Tongue (tissue), 2 donors: ENCODE results near the gene COBL. TPM values are rescaled to one million over a fixed set of nuclear protein-coding genes. Genes with fewer than 3 reads are reported as not detected.
"Not testable (repeated sequence)": the region's sequence is repeated elsewhere in the genome, so short reads cannot be mapped to it uniquely, and the experiment has no call there.

ENCODE experiments used
- DNase-seq: peaks from one replicate; pipeline ENCODE4 v3.0.0-alpha.2; 2015
- total RNA-seq: library from RNA; depleted of rRNA; stranded (reverse); fragments of >200 nt; gene quantifications from one replicate; pipeline ENCODE4 v1.2.3, GENCODE V29; 2014

Gene COBL
- total RNA-seq, 1 donor from 2014 or later: 87.7 TPM

DNA sequence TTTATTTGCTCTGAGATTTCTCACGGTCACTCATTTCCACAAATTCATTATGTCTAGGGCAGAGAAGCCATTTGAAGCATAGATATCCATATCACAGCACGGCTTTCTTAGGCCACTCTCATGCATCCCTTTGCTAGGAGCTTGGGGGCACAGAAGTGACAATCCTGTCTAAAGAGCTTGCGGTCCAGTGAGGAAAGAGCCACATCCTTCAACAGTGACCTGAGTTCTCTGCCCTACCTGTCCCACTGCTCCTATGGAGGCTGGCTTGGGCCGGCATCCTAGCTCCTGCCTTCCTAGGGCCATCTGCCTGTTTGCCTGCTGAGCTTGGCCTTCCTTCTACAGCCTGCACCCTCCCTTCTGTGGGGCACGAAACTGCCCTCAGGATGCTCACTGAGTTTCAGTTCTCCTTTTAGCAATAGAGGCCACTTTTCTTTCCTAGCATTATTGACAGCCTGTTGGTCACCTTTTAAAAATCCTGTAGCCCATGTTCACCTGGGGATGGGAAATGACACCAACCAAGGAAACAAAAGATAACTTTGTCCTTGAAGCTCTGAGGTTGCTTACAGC, 321.8 kb downstream of the COBL start:
- DNase-seq: no peak

DNA sequence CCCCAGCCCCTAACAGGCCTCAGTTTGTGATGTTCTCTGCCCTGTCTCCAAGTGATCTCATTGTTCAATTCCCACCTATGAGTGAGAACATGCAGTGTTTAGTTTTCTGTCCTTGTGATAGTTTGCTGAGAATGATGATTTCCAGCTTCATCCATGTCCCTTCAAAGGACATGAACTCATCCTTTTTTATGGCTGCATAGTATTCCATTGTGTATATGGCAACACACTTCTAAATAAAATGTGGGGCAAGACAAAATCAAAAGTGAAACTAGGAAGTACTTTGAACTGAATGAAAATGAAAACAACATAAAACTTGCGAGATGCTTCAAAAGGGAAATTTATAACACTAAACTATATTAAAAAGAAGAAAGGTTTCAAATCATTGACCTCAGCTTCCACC, 326.4 kb downstream of the COBL start:
- DNase-seq: not testable (repeated sequence)

DNA sequence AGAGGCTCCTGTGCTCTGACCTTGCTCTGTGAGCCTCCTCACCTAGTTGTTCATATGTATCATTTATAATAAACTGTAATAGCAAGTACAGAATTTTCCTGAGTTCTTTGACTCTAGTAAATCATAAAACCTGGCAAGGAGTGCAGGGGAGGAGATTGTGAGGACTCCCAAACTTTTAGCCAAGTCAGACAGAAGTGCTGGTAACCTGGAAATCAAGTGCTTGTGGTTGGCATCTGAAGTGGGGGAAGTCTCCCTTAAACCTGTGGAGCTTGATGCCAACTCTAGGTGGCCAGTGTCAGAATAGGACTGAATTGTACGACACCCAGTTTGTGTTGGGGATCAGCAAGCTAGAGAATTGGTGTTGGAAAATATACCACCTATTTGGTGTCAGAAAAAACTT, 327.6 kb downstream of the COBL start:
- no peak for DNase-seq

DNA sequence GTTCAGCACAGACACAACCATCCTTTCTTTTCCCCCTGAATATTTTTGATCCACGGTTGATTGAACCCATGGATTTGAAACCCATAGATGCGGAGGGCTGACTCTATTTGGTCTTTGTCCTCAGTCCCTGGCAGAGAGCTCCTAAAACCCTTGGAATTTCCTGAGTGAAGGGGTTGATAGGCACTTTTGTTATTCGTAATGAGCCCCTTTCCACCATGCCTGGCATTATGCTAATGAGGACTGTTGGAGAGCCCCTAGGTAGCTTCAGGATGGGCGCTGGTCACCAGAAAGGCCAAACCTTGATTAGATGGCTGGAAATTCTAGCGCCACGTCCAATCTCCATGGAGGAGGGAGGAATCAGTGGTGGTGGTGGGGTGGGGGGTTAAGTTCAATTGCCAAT, 328.1 kb downstream of the COBL start:
- no peak for DNase-seq

DNA sequence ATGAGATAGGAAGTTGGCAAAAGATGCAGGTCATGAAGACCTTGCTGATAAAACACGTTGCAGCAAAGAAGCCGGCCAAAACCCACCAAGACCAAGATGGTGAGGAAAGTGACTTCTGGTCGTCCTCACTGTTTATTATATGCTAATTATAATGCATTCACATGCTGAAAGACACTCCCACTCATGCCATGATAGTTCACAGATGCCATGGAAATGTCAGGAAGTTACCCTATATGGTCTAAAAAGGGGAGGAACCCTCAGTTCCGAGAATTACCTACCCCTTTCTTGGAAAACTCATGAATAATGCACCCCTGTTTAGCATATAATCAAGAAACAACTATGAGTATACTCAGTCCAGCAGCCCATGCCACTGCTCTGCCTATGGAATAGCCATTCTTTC, 331.5 kb downstream of the COBL start:
- DNase-seq: no peak

DNA sequence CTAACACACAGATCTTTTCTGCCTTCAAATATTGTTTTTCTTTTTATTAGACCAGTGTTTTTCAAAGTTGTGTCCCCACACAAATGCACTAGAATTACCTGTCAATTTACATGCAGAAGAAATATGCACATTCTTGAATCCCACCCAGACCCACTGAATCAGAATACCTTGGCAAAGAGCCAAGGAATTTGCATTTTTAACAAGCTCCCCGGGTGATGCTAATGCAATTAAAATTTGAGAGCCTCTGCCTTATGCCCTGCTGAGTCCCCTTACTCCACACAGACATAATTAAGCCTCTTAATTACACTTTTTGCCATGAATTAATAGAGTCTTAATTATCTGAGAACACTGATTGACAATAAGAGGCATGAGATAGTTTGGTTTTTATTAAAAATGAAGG, 332.8 kb downstream of the COBL start:
- DNase-seq: no peak

DNA sequence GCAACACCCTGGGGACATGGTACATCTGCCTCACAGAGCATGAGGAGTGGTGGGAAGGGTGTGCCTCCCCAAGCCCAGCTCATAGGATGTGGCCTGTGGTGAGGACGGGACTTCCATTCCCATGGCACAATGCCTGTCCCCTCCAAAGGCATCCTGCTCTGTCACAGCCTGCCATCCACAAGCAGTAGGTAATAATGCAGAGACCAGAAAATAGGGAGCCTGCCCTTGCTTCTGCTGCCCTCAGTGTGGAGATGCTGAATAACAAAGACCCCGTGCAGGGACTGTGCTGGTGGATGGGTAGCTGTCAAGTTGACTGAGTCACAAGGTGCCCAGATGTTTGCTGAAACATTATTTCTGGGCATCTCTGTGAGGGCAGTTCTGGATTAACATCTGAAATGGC, 334.0 kb downstream of the COBL start:
- DNase-seq: no peak

DNA sequence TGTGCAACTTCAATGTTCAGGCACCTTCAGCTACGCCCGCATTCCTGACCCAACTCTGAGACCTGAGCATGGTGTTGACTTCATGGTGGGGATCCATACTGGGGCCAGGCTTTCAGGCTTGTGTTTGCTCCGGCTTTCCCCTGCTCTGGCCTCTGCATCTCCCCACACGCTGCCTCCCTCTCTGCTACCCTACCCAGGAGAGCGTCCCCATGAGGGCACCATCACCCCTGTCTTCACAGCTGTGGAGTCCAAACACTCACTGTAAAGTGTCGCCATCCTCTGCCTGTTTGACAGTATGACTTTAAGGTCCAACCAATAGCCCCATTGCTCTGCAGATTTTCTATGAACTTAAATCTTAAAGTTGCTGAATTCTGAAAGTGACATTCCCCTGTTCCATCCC, 334.9 kb downstream of the COBL start:
- no peak for DNase-seq

DNA sequence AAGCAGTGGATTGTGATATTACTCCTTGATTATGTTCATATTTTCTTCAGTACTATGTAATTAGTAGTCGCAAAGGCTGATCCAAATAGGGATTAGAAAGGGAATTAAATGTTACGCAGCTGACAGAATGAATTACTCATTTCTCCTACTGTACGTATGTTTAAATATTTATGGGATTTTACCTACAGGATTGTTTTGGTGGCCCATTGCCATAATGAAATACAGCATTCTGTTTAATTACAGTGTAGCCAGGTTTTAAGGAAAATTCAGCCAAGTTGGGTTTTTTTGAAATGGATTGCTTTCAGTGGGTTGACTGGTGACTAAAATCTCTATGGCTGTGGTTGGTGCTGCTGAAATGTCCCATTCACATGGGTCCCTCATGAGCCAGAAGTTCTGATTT, 336.2 kb downstream of the COBL start:
- DNase-seq: peak; percentile 2

DNA sequence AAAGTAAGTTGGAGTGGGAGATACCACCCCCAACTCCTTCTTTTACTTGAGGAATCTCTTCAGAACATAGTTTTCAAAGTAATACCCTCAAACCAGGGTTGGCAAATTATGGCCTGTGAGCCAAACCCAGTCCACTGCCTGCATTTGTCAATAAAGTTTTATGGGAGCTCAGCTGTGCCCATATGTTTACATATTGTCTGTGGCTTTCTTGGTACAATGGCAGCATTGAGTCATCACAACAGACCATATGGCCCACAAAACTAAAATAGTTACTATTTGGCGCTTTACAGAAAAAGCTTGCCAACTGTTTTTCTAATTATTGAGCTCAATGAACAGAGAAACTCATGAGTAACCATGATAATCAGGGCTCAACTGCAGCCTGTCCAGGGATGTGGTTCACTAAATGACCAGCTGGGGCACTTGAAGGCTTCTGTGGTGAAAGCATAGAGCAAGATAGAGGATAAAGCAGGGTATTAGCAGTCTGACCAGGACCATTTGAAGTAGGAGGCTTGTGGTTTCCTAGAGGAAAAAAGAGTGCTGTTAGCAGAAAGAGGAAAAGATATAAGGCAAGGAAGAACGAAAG, 337.9 kb downstream of the COBL start:
- DNase-seq: no peak

DNA sequence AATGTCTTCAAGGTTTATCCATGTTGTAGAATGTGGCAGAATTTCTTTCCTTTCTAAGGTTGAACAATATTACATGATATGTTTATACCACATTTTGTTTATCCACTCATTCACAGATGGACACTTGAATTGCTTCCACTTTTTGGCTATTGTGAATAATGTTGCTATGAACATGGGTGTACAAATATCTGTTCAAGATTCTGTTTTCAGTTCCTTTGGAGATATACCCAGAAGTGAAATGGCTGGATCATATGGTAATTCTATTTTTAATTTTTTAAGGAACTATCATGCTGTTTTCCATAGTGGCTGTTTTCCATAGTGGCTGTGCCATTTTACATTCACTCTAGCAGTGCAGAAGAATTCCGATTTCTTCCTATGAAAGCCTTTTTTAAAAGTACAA, 339.2 kb downstream of the COBL start:
- DNase-seq: no peak

DNA sequence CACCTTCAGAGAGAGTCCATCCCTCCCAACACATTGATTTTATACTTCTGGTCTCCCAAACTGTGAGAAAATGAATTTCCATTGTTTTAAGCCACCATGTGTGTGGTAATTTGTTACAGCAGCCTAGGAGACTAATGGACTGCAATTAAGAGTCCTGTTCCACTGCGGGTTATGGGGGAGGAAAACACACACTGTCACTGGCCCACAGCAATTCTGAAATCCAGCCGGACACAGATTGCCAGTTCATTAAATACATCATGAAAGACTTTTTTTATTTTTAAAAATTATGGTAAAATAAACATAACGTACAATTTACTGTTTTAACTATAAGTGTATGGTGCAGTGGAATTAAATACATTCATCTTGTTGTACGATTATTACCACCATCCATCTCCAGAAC, 340.5 kb downstream of the COBL start:
- no peak for DNase-seq

DNA sequence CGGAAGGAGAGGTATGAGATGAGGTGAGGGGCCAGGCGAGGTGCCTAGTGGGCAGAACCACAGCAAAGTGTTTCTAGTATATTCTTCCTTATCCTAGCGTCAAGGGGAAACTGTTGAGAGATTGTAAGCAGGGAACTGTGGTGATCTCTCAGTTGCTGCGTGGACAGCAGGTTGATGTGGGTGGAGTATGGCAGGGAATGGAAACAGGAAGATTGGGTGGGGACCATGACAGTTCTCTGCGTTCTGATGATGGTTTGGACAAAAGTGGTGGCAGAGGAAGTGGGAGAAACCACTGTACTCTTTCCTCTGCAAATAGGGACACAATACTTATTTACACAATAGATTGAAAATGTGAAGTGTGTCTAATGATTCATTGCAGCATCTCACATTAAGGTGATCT, 342.4 kb downstream of the COBL start:
- DNase-seq: no peak

DNA sequence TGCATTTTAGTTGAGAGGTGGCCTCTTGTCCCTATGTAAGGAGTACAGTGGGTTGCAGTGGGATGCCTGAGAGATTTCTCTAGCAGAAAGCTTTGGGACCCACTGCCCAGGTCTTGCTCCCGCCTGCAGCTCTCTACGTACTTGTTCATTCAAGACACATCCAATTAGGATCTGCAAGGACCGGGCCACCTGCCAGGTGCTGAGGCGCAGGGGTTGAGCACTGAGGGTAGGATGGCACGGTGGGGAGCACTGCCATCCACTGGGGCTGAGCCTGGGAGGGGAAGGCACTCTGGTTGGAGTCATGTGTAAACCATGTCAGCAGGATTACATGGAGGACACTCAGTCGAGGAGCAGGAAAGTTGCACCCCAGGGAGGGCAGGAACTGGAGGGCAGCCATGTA, 342.8 kb downstream of the COBL start:
- no peak for DNase-seq

DNA sequence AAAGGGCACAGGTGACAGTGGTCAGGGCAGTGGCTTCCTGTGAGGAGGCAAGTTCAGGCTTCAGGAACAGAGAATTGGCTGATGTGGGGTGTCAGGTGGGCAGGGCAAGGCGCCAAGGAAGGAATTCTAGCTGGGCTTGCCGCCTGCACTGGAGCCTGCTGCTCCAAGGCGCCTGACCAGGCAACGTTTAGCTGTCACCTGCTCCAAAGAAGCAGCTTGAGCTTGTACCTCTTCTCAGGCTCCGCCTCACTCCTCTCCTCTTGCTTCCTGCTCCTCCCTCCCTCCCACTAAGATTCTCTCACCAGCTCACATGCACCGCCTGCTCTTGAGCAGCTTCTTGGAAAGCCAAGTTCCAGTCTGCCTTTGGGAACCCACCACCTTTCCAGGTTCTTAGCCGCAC, 346.5 kb downstream of the COBL start:
- no peak for DNase-seq
